HCT116 (cell line): ENCODE measurements around the gene HIRIP3. TPM values are rescaled to one million over a fixed set of nuclear protein-coding genes. Genes with fewer than 3 reads are reported as not detected.

ENCODE experiments used
- ATAC-seq: fragments of 200-7000 bp; cut with Tn5 transposase; 2 replicates; pipeline ENCODE4 v1.9.1; 2020; ENCODE audit warnings: mild to moderate bottlenecking, moderate library complexity
- BruUV-seq: library from RNA; stranded (reverse); fragments of 400-500 nt; replicated peaks from 2 replicates; lab custom pipeline; 2021; lab: Mats Ljungman, UMichigan
- CTCF ChIA-PET: fragments of 300-600 bp; sonication (Branson Sonifier 250); formaldehyde crosslinking; loops from one replicate; lab custom pipeline; 2021; ENCODE audit warnings: antibody characterized with exemption; lab: Charles Lee
- POLR2A ChIA-PET: fragments of 300-600, 350-600 bp; sonication (Branson Sonifier 250); formaldehyde crosslinking; loops from one replicate; lab custom pipeline; 2021; ENCODE audit warnings: antibody characterized with exemption; lab: Charles Lee
- RAD21 ChIA-PET, 2 experiments: fragments of 300-600 bp; sonication (Branson Sonifier 250); formaldehyde crosslinking; loops; one replicate each; lab custom pipeline; 2023; ENCODE audit warnings: low total read pairs in 2 of 2; ENCODE audit not compliant: uncharacterized antibody in 2 of 2, unreplicated experiment in 2 of 2, low non-redundant PET in 1 of 2; lab: Charles Lee
- DNase-seq: peaks from one replicate; pipeline ENCODE4 v3.0.0-alpha.2; 2010; ENCODE audit warnings: low read depth, low spot score
- H2AFZ ChIP-seq: fragments of 200-600 bp; shearing (Covaris generic), sonication (generic); 2 replicates; pipeline ENCODE4 v1.6.1; 2017; ENCODE audit warnings: low read depth, mixed run types, mixed read lengths, antibody characterized with exemption, low read length; ENCODE audit not compliant: poor library complexity, severe bottlenecking
- H3K27ac ChIP-seq: 2 replicates; pipeline ENCODE4 v1.5.1; 2012; ENCODE audit warnings: low read depth, low read length
- H3K27me3 ChIP-seq: fragments of 200-600 bp; sonication (generic); 2 replicates; pipeline ENCODE4 v1.6.1; 2016; ENCODE audit warnings: mixed run types, low read length, mixed read lengths; ENCODE audit not compliant: insufficient read depth
- H3K36me3 ChIP-seq, 2 experiments: fragments of 200-500 bp in 1 of 2; fragments of 200-600 bp in 1 of 2; sonication (Bioruptor generic) in 1 of 2; sonication (generic) in 1 of 2; 2 replicates each; pipeline versions ENCODE4 v1.5.1 to v1.6.1; 2014 to 2016; ENCODE audit warnings: low read length in 2 of 2, inconsistent platforms in 1 of 2, mixed read lengths in 1 of 2, mixed run types in 1 of 2; ENCODE audit not compliant: insufficient read depth in 2 of 2, control insufficient read depth in 1 of 2
- H3K4me1 ChIP-seq, 2 experiments: fragments of 200-600 bp in 1 of 2; sonication (generic) in 1 of 2; 2 replicates each; pipeline versions ENCODE4 v1.5.1 to v1.6.1; 2012 to 2017; ENCODE audit warnings: low read length in 2 of 2, inconsistent platforms in 1 of 2, mild to moderate bottlenecking in 1 of 2, mixed read lengths in 1 of 2, mixed run types in 1 of 2, moderate library complexity in 1 of 2; ENCODE audit not compliant: insufficient read depth in 2 of 2, control insufficient read depth in 1 of 2
- H3K4me2 ChIP-seq: fragments of 200-600 bp; sonication (generic); 2 replicates; pipeline ENCODE4 v1.6.1; 2017; ENCODE audit warnings: mixed run types, low read length, mixed read lengths
- H3K4me3 ChIP-seq, 2 experiments: fragments of 200-600 bp in 1 of 2; sonication (generic) in 1 of 2; replicated peaks in 1 of 2; 2 replicates each; pipeline ENCODE4 v1.5.1; 2011 to 2016; ENCODE audit warnings: low read length in 2 of 2, control low read depth in 1 of 2, low read depth in 1 of 2, mild to moderate bottlenecking in 1 of 2, mixed read lengths in 1 of 2, mixed run types in 1 of 2
- H3K79me2 ChIP-seq: fragments of 200-600 bp; sonication (generic); 2 replicates; pipeline ENCODE4 v1.6.1; 2017; ENCODE audit warnings: mild to moderate bottlenecking, mixed run types, low read length, moderate library complexity, mixed read lengths; ENCODE audit not compliant: insufficient read depth
- H3K9ac ChIP-seq: fragments of 200-600 bp; sonication (generic); 2 replicates; pipeline ENCODE4 v1.6.1; 2016; ENCODE audit warnings: low read length, mixed read lengths
- H3K9me2 ChIP-seq: fragments of 200-600 bp; sonication (generic), shearing (Covaris generic); 2 replicates; pipeline ENCODE4 v1.6.1; 2017; ENCODE audit warnings: mixed run types, mild to moderate bottlenecking, moderate library complexity; ENCODE audit not compliant: insufficient read depth
- H3K9me3 ChIP-seq, 2 experiments: fragments of 200-500 bp in 1 of 2; fragments of 200-600 bp in 1 of 2; sonication (Bioruptor generic) in 1 of 2; sonication (generic) in 1 of 2; 2 replicates each; pipeline ENCODE4 v1.6.1; 2014 to 2017; ENCODE audit warnings: low read length in 2 of 2, mixed read lengths in 2 of 2, inconsistent platforms in 1 of 2, low read depth in 1 of 2, mild to moderate bottlenecking in 1 of 2, mixed run types in 1 of 2, moderate library complexity in 1 of 2; ENCODE audit not compliant: control insufficient read depth in 1 of 2, insufficient read depth in 1 of 2
- H4K20me1 ChIP-seq: fragments of 200-600 bp; sonication (generic), shearing (Covaris generic); 2 replicates; pipeline ENCODE4 v1.6.1; 2017; ENCODE audit warnings: mixed run types, mild to moderate bottlenecking, moderate library complexity; ENCODE audit not compliant: insufficient read depth
- CBX3 ChIP-seq: IDR thresholded peaks from 2 replicates; pipeline ENCODE4 v1.6.1; 2012; ENCODE audit warnings: low read depth
- CEBPB ChIP-seq: IDR thresholded peaks from 2 replicates; pipeline ENCODE4 v1.6.1; 2012; ENCODE audit warnings: low read depth
- EGR1 ChIP-seq: IDR thresholded peaks from 2 replicates; pipeline ENCODE4 v1.6.1; 2012; ENCODE audit warnings: low read depth
- ELF1 ChIP-seq: IDR thresholded peaks from 2 replicates; pipeline ENCODE4 v1.6.1; 2012; ENCODE audit warnings: low read depth, borderline replicate concordance
- EZH2phosphoT487 ChIP-seq: fragments of 200-600 bp; IDR thresholded peaks from 2 replicates; pipeline ENCODE4 v1.6.1; 2018; ENCODE audit warnings: antibody characterized with exemption, borderline replicate concordance
- POLR2A ChIP-seq: IDR thresholded peaks from 2 replicates; pipeline ENCODE4 v1.7.0; 2011; ENCODE audit warnings: borderline replicate concordance; ENCODE audit not compliant: insufficient read depth, insufficient read length; ENCODE audit errors: extremely low read depth
- RAD21 ChIP-seq: IDR thresholded peaks from 2 replicates; pipeline ENCODE4 v1.6.1; 2012; ENCODE audit warnings: low read depth, mild to moderate bottlenecking
- SIN3A ChIP-seq: IDR thresholded peaks from 2 replicates; pipeline ENCODE4 v1.6.1; 2012; ENCODE audit warnings: low read depth
- SP1 ChIP-seq: IDR thresholded peaks from 2 replicates; pipeline ENCODE4 v1.6.1; 2012; ENCODE audit warnings: low read depth
- SRF ChIP-seq: IDR thresholded peaks from 2 replicates; pipeline ENCODE4 v1.6.1; 2012; ENCODE audit warnings: low read depth
- TCF7L2 ChIP-seq: IDR thresholded peaks from 2 replicates; pipeline ENCODE4 v1.7.0; 2011; ENCODE audit warnings: borderline replicate concordance, inconsistent platforms; ENCODE audit not compliant: insufficient read depth, insufficient read length; ENCODE audit errors: extremely low read depth
- YY1 ChIP-seq: IDR thresholded peaks from 2 replicates; pipeline ENCODE4 v1.6.1; 2011; ENCODE audit warnings: low read length, low read depth, moderate library complexity, mild to moderate bottlenecking; ENCODE audit not compliant: insufficient replicate concordance; ENCODE audit errors: extremely low read depth
- ZFX ChIP-seq: fragments of 450-650 bp; IDR thresholded peaks from 2 replicates; pipeline ENCODE4 v1.6.1; 2017
- ZNF274 ChIP-seq: fragments of 200-500 bp; sonication (Bioruptor generic); IDR thresholded peaks from 2 replicates; pipeline ENCODE4 v1.6.1; 2014; ENCODE audit warnings: mild to moderate bottlenecking, low read depth, low read length, inconsistent platforms
- intact Hi-C: fragments of 100-400 bp; cut with micrococcal nuclease; formaldehyde crosslinking; loops from 2 replicates; pipeline ENCODE4 v1.10.0; 2022
- total RNA-seq: library from RNA; stranded (reverse); gene quantifications from one replicate; pipeline ENCODE4 v1.2.1, GENCODE V29; 2021; ENCODE audit not compliant: unreplicated experiment
- TF ChIP-seq, protein P1 (sequence below): IDR thresholded peaks from 2 replicates; pipeline ENCODE4 v1.6.1; 2011; ENCODE audit warnings: mild to moderate bottlenecking, low read length, moderate library complexity; ENCODE audit not compliant: insufficient replicate concordance; ENCODE audit errors: extremely low read depth
- TF ChIP-seq, protein P2 (sequence below): IDR thresholded peaks from 2 replicates; pipeline ENCODE4 v1.6.1; 2012
- TF ChIP-seq, protein P3 (sequence below): IDR thresholded peaks from 2 replicates; pipeline ENCODE4 v1.6.1; 2012; ENCODE audit warnings: low read depth
- TF ChIP-seq, protein P4 (sequence below), 3 experiments: fragments of 200-600 bp in 1 of 3; sonication (generic) in 1 of 3; IDR thresholded peaks in 2 of 3; conservative IDR thresholded peaks in 1 of 3; 2 replicates each; pipeline ENCODE4 v1.5.1; 2012 to 2017; ENCODE audit warnings: low read depth in 2 of 3, low read length in 2 of 3, antibody characterized with exemption in 1 of 3, borderline replicate concordance in 1 of 3, control low read depth in 1 of 3, mild to moderate bottlenecking in 1 of 3, mixed read lengths in 1 of 3, mixed run types in 1 of 3, moderate library complexity in 1 of 3; ENCODE audit not compliant: insufficient read depth in 1 of 3
- TF ChIP-seq, protein P5 (sequence below): IDR thresholded peaks from 2 replicates; pipeline ENCODE4 v1.6.1; 2012

HIRIP3 gene
- total RNA-seq, 1 experiment from 2014 or later, result 21.8 TPM

DNA sequence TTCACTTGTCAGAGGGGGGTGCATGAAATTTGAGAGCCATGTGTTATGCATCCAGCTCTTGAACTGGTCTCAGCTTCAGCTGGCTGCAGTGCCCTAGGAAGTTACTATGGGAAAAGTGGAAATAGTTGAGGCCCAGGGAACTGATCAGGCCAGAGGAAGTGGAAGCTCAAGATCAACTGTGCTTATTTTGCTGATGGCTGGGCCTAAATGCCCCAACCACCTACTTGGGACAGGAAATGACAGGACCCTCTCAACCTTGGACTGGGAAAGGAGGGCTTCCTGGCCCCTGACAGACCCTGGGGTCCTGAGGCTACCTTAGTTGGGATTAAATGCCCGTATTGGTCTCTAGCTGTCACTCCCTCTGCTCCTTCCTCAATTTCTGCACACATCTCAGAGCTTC, 22.9 kb downstream of the HIRIP3 start:
- BruUV-seq, result no TSS peak
- TF ChIP-seq POLR2A (no peak), ZNF274 (no peak), TCF7L2 (no peak), EGR1 (no peak), CBX3 (no peak), SRF (no peak), ZFX (no peak), SP1 (no peak), YY1 (no peak), EZH2phosphoT487 (no peak), RAD21 (no peak), CEBPB (no peak), SIN3A (no peak), ELF1 (no peak)
- TF ChIP-seq, protein P1, sequence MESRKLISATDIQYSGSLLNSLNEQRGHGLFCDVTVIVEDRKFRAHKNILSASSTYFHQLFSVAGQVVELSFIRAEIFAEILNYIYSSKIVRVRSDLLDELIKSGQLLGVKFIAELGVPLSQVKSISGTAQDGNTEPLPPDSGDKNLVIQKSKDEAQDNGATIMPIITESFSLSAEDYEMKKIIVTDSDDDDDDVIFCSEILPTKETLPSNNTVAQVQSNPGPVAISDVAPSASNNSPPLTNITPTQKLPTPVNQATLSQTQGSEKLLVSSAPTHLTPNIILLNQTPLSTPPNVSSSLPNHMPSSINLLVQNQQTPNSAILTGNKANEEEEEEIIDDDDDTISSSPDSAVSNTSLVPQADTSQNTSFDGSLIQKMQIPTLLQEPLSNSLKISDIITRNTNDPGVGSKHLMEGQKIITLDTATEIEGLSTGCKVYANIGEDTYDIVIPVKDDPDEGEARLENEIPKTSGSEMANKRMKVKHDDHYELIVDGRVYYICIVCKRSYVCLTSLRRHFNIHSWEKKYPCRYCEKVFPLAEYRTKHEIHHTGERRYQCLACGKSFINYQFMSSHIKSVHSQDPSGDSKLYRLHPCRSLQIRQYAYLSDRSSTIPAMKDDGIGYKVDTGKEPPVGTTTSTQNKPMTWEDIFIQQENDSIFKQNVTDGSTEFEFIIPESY, result no peak
- TF ChIP-seq, protein P2, sequence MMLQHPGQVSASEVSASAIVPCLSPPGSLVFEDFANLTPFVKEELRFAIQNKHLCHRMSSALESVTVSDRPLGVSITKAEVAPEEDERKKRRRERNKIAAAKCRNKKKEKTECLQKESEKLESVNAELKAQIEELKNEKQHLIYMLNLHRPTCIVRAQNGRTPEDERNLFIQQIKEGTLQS, result no peak
- TF ChIP-seq, protein P3, sequence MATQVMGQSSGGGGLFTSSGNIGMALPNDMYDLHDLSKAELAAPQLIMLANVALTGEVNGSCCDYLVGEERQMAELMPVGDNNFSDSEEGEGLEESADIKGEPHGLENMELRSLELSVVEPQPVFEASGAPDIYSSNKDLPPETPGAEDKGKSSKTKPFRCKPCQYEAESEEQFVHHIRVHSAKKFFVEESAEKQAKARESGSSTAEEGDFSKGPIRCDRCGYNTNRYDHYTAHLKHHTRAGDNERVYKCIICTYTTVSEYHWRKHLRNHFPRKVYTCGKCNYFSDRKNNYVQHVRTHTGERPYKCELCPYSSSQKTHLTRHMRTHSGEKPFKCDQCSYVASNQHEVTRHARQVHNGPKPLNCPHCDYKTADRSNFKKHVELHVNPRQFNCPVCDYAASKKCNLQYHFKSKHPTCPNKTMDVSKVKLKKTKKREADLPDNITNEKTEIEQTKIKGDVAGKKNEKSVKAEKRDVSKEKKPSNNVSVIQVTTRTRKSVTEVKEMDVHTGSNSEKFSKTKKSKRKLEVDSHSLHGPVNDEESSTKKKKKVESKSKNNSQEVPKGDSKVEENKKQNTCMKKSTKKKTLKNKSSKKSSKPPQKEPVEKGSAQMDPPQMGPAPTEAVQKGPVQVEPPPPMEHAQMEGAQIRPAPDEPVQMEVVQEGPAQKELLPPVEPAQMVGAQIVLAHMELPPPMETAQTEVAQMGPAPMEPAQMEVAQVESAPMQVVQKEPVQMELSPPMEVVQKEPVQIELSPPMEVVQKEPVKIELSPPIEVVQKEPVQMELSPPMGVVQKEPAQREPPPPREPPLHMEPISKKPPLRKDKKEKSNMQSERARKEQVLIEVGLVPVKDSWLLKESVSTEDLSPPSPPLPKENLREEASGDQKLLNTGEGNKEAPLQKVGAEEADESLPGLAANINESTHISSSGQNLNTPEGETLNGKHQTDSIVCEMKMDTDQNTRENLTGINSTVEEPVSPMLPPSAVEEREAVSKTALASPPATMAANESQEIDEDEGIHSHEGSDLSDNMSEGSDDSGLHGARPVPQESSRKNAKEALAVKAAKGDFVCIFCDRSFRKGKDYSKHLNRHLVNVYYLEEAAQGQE, result no peak
- TF ChIP-seq, protein P4, sequence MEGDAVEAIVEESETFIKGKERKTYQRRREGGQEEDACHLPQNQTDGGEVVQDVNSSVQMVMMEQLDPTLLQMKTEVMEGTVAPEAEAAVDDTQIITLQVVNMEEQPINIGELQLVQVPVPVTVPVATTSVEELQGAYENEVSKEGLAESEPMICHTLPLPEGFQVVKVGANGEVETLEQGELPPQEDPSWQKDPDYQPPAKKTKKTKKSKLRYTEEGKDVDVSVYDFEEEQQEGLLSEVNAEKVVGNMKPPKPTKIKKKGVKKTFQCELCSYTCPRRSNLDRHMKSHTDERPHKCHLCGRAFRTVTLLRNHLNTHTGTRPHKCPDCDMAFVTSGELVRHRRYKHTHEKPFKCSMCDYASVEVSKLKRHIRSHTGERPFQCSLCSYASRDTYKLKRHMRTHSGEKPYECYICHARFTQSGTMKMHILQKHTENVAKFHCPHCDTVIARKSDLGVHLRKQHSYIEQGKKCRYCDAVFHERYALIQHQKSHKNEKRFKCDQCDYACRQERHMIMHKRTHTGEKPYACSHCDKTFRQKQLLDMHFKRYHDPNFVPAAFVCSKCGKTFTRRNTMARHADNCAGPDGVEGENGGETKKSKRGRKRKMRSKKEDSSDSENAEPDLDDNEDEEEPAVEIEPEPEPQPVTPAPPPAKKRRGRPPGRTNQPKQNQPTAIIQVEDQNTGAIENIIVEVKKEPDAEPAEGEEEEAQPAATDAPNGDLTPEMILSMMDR (IDR thresholded peaks at IDR 0.05 in 2 of 3, conservative IDR thresholded peaks at IDR 0.05 in 1 of 3; ENCODE audit: borderline replicate concordance in 1 of 3, insufficient read depth in 1 of 3, low read depth in 2 of 3, low read length in 2 of 3), result no peak
- TF ChIP-seq, protein P5, sequence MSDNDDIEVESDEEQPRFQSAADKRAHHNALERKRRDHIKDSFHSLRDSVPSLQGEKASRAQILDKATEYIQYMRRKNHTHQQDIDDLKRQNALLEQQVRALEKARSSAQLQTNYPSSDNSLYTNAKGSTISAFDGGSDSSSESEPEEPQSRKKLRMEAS, result no peak
- TF ChIP-seq, all 23 proteins: peak for 0
- H3K4me2 ChIP-seq, result no peak overlapping the region
- DNase-seq (no peak), ATAC-seq (no peak)
- H3K4me1 ChIP-seq, result peaks cover 8 to 26% of the 10 kb centered on the region in 2 experiments
- H3K4me3 ChIP-seq, result no peak overlapping the region
- H3K36me3 ChIP-seq, result peaks cover 1 to 6% of the 10 kb centered on the region in 2 experiments; a peak in 3 of 4 replicates
- H3K79me2 ChIP-seq, result peaks cover 39% of the 10 kb centered on the region
- H4K20me1 ChIP-seq, result no peaks in the 10 kb centered on the region
- no peak overlapping the region for H3K9ac ChIP-seq
- H2AFZ ChIP-seq, result no peak overlapping the region
- no peaks in the 10 kb centered on the region; a peak in 1 of 4 replicates for H3K9me3 ChIP-seq
- no peak overlapping the region for H3K27ac ChIP-seq
- H3K27me3 ChIP-seq, result no peaks in the 10 kb centered on the region
- intact Hi-C loops, result loop anchor here (5.0 kb wide), 1 partner anchor 45 kb away; the partner anchor contains the start of gene KCTD13
- H3K9me2 ChIP-seq, result no peaks in the 10 kb centered on the region
- ChIA-PET CTCF (interaction anchor here (1.3 to 1.6 kb wide), 3 partner anchors 11 to 124 kb away, joined by 3 to 5 read pairs (median 4); partner anchors contain the start of gene TMEM219), RAD21 (interaction anchor here in 1 of 2 experiments (1.2 kb wide), 1 partner anchor 47 kb away, joined by 3 read pairs; the partner anchor contains the start of gene KCTD13), POLR2A (interaction anchor here (1.3 to 2.3 kb wide), 2 partner anchors 14 to 28 kb away, joined by 9 to 22 read pairs; no protein-coding TSS in a partner anchor)
